HepG2 (cell line): Measurements from ENCODE around the gene PCGF3. TPM values are rescaled to one million over a fixed set of nuclear protein-coding genes. Genes with fewer than 3 reads are reported as not detected.

Source experiments
- ATAC-seq: fragments of 200-7000 bp; cut with Tn5 transposase; 3 replicates; pipeline ENCODE4 v1.9.1; 2020; ENCODE audit warnings: mild to moderate bottlenecking, moderate library complexity
- BruUV-seq: library from RNA; stranded (reverse); fragments of 400-500 nt; replicated peaks from 2 replicates; lab custom pipeline; 2021; lab: Mats Ljungman, UMichigan
- CTCF ChIA-PET: fragments of 300-600 bp; formaldehyde crosslinking; extraction: SDS; loops from one replicate; lab custom pipeline; 2021; ENCODE audit warnings: low total read pairs, inconsistent platforms, low intra/inter-chr PET ratio; lab: Yijun Ruan, JAX
- POLR2A ChIA-PET: fragments of 350-600 bp; sonication (Branson Sonifier 250); formaldehyde crosslinking; loops from one replicate; lab custom pipeline; 2020; ENCODE audit warnings: antibody characterized with exemption, inconsistent platforms; lab: Yijun Ruan, JAX
- DNase-seq: peaks from one replicate; pipeline ENCODE4 v3.0.0-alpha.2; 2015; ENCODE audit warnings: low spot score
- FAIRE-seq: peaks from 3 replicates; lab custom pipeline; 2011; peaks lifted over from hg19 to GRCh38; lab: Jason Lieb, UNC
- H2AFZ ChIP-seq: one replicate; pipeline ENCODE4 v1.6.1; 2011; ENCODE audit warnings: low read length, inconsistent platforms
- H3K27ac ChIP-seq: fragments of 300-600 bp; 3 replicates; pipeline ENCODE4 v1.8.0; 2011; ENCODE audit warnings: mixed run types, mild to moderate bottlenecking, mixed read lengths, low read length, inconsistent platforms; ENCODE audit not compliant: insufficient read depth; ENCODE audit errors: extremely low read length
- H3K27me3 ChIP-seq, 2 experiments: fragments of 200-600 bp in 1 of 2; 2 replicates in 1 of 2; 3 replicates in 1 of 2; pipeline versions ENCODE4 v1.6.0 to v1.8.0; 2011; ENCODE audit warnings: low read length in 2 of 2, mild to moderate bottlenecking in 2 of 2, moderate library complexity in 2 of 2, inconsistent platforms in 1 of 2; ENCODE audit not compliant: insufficient read depth in 2 of 2, control insufficient read depth in 1 of 2
- H3K36me3 ChIP-seq, 2 experiments: fragments of 200-600 bp in 1 of 2; replicated peaks in 1 of 2; 2 replicates in 1 of 2; 3 replicates in 1 of 2; pipeline versions ENCODE4 v1.5.1 to v1.8.0; 2011; ENCODE audit warnings: low read length in 2 of 2, inconsistent platforms in 1 of 2; ENCODE audit not compliant: insufficient read depth in 2 of 2, control insufficient read depth in 1 of 2
- H3K4me1 ChIP-seq: 2 replicates; pipeline ENCODE4 v1.5.1; 2012; ENCODE audit warnings: low read length, inconsistent platforms; ENCODE audit not compliant: insufficient read depth
- H3K4me2 ChIP-seq: 2 replicates; pipeline ENCODE4 v1.6.0; 2011; ENCODE audit warnings: low read depth, low read length, inconsistent platforms
- H3K4me3 ChIP-seq, 3 experiments: fragments of 200-600 bp in 1 of 3; sonication (generic), shearing (Covaris generic) in 1 of 3; replicated peaks in 1 of 3; 2 replicates each; pipeline ENCODE4 v1.5.1; 2011 to 2016; ENCODE audit warnings: low read length in 3 of 3, inconsistent platforms in 2 of 3, low read depth in 2 of 3, mild to moderate bottlenecking in 2 of 3, control low read depth in 1 of 3, mixed read lengths in 1 of 3; ENCODE audit not compliant: insufficient read depth in 1 of 3
- H3K79me2 ChIP-seq: one replicate; pipeline ENCODE4 v1.6.1; 2011; ENCODE audit warnings: low read length, inconsistent platforms; ENCODE audit not compliant: insufficient read depth
- H3K9ac ChIP-seq: 2 replicates; pipeline ENCODE4 v1.6.0; 2011; ENCODE audit warnings: mild to moderate bottlenecking, low read depth, low read length, inconsistent platforms; ENCODE audit not compliant: insufficient read depth
- H3K9me3 ChIP-seq: 2 replicates; pipeline ENCODE4 v1.5.1; 2012; ENCODE audit warnings: mild to moderate bottlenecking, low read length
- H4K20me1 ChIP-seq: 2 replicates; pipeline ENCODE4 v1.6.0; 2011; ENCODE audit warnings: inconsistent platforms, mild to moderate bottlenecking, low read length, moderate library complexity; ENCODE audit not compliant: insufficient read depth
- AGO1 ChIP-seq: fragments of 200-400 bp; formaldehyde crosslinking; IDR thresholded peaks from 2 replicates; pipeline ENCODE4 v1.6.1; 2017; ENCODE audit warnings: mild to moderate bottlenecking, low read depth, low read length, moderate library complexity; ENCODE audit not compliant: poor library complexity, severe bottlenecking
- NFIC ChIP-seq: IDR thresholded peaks from 2 replicates; pipeline ENCODE4 v1.6.1; 2012; ENCODE audit warnings: mild to moderate bottlenecking, low read length, inconsistent platforms
- ZBTB33 ChIP-seq: sonication (generic); formaldehyde crosslinking; IDR thresholded peaks from 2 replicates; pipeline ENCODE4 v1.4.0; 2020; ENCODE audit warnings: missing genetic modification reagents
- ZNF44 ChIP-seq: sonication (generic); formaldehyde crosslinking; IDR thresholded peaks from 2 replicates; pipeline ENCODE4 v1.5.1; 2020; ENCODE audit warnings: mild to moderate bottlenecking, missing genetic modification reagents
- WGBS: methylation state at CpG from one replicate; pipeline ENCODE4 v1.1.6; 2017; ENCODE audit warnings: low lambda C conversion rate; 5-methylcytosine and 5-hydroxymethylcytosine counted together
- in situ Hi-C: cut with HindIII; loops from 2 replicates; pipeline ENCODE4 v1.10.0; 2017; ENCODE audit warnings: low pct_unique_long_range_greater_than_20kb; ENCODE audit not compliant: extremely low pct_ligation_motif_present
- intact Hi-C: fragments of 100-400 bp; cut with micrococcal nuclease; formaldehyde crosslinking; loops from one replicate; pipeline ENCODE4 v1.10.0; 2022; ENCODE audit not compliant: unreplicated experiment
- polyA plus RNA-seq, 8 experiments: library from polyadenylated mRNA; depleted of rRNA in 3 of 8; stranded (reverse) in 7 of 8; unstranded in 1 of 8; fragments of >200 nt; fragmentation: Illumina TruSeq in 4 of 8; extraction: Trizol in 4 of 8; gene quantifications; 2 replicates each; pipeline versions ENCODE4 v1.2.1 to v1.2.3, GENCODE V29; 2011 to 2016; ENCODE audit warnings: low read depth in 4 of 8, missing spikeins in 1 of 8, mixed read lengths in 1 of 8; ENCODE audit not compliant: insufficient read depth in 1 of 8
- total RNA-seq, 5 experiments: library from RNA; depleted of rRNA; stranded (reverse); fragments of >200 nt; fragmentation: Illumina TruSeq; extraction: Trizol; gene quantifications; 2 replicates each; pipeline ENCODE4 v1.2.3, GENCODE V29; 2016; ENCODE audit warnings: low read depth in 1 of 5

Gene PCGF3
- total and polyA plus RNA-seq, 2 of the 13 experiments (the other 11 are each of a cell fraction or from before 2014, with no cell fraction given), result 28.6 to 66.2 TPM

GRCh38 chr4:785332-786073, 79.9 kb downstream of the PCGF3 start:
- in situ Hi-C loops (no loop called here), intact Hi-C loops (no loop called here)
- TF ChIP-seq ZNF44 (CRISPR knock-in tag), result no peak
- Histone ChIP-seq H3K27me3 (peaks cover 2 to 32% of the 10 kb centered on the region in 2 experiments; a peak in 3 of 5 replicates), H3K79me2 (peaks cover 11% of the 10 kb centered on the region), H3K4me1 (peaks cover 49% of the 10 kb centered on the region), H3K4me3 (no peak overlapping the region), H3K9me3 (no peaks in the 10 kb centered on the region), H2AFZ (no peak overlapping the region), H3K4me2 (no peak overlapping the region), H3K27ac (no peak overlapping the region), H4K20me1 (peaks cover 6% of the 10 kb centered on the region; the same call in 1 of the 2 replicates), H3K36me3 (no peaks in the 10 kb centered on the region), H3K9ac (no peak overlapping the region)
- BruUV-seq, result no TSS peak
- CTCF ChIA-PET, result no interaction called here
- WGBS, result 87% methylated on average over 54 of the region's 57 CpGs
- FAIRE-seq, result no peak
- no peak for DNase-seq
- no peak for ATAC-seq
- POLR2A ChIA-PET, result no interaction called here

GRCh38 chr4:786074-786741, 80.6 kb downstream of the PCGF3 start:
- Histone ChIP-seq H3K36me3 (no peaks in the 10 kb centered on the region), H3K4me3 (no peak overlapping the region), H4K20me1 (no peaks in the 10 kb centered on the region), H3K27me3 (peaks cover 4 to 37% of the 10 kb centered on the region in 2 experiments; a peak in 3 of 5 replicates), H3K4me1 (peaks cover 47% of the 10 kb centered on the region), H2AFZ (no peak overlapping the region), H3K9ac (no peak overlapping the region), H3K9me3 (no peaks in the 10 kb centered on the region), H3K4me2 (no peak overlapping the region), H3K27ac (no peak overlapping the region), H3K79me2 (peaks cover 4% of the 10 kb centered on the region)
- in situ Hi-C loops, result no loop called here
- intact Hi-C loops, result no loop called here
- DNase-seq, result no peak
- ChIA-PET CTCF (no interaction called here), POLR2A (no interaction called here)
- BruUV-seq, result no TSS peak
- FAIRE-seq, result no peak
- 96% methylated on average over 26 of the region's 72 CpGs for WGBS
- no peak for TF ChIP-seq AGO1
- TF ChIP-seq NFIC, result no peak
- TF ChIP-seq ZBTB33 (CRISPR knock-in tag), result peak; percentile 34; the same call in 1 of the 2 replicates
- no peak for ATAC-seq
